ENCODE results near the gene DDA1.

DDA1 gene

DNA sequence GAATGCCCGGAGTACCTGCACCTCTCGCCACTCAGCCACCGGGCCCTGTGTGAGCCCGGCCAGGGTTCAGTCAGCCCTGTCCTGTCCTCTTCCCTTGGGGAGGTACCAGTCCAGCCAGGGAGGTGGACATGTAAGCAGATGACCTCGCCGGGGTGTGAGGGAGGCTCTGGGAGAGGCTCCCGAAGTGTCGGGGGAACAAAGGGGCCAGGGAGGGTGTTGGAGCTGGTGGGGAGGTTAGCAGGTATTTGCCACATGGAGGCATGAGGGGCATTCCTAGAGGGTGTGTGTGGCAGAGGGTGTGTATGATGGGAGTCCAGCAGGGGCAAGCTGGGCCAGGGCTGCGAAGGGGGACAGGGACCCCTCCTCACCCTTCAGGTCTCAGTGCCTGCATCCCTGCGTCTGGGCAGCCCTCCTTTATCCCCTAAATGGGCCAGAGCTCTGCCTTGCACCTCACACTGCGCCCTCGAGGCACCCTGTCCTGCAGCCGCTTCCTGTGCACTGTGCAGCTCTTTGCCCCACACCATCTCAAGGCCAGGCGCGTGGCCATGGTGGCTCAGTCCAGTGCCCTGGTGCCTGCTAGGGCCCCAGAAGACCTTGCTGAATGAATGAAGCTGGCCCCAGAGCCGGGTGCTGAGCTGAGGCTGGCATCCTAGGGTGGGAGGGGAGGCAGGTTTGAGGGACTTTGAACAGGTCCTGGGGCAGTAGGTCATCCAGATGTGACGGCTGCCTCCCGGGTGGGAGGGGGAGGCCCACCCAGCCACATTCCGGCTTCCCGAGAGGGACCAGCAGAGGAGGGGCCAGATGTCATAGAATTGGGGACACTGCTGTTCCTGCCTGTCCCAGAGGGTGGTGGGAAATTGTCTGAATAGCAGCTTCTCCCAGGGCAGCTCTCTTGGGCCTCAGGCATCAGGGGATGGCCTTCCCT is 3.1 kb downstream of the DDA1 start:
- no peak for DNase-seq

DNA sequence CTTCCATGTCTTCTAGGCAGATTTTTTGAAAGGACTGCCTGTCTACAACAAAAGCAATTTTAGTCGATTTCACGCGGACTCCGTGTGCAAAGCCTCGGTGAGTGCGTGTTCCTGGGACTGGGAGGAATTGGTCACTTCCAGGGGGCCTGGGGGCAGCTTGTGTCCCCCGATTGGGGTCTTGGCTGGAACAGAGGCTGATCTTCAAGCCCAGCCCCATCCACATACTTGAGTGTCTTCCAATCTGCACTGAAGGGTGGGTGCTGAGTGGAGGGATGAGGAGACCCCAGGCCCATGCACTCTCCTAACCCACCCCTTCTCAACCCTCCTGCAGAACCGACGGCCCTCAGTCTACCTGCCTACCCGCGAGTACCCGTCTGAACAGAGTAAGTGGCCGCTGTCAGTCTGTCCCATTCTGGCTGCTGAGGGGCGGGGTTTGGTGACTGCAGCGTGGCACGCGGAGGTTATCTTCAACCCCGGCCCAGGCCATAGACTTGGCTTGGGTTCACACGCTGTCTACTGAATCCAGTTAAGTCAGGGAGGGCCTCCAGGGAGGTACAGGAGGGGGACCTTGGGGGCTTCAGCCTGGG is 4.7 kb downstream of the DDA1 start:
- DNase-seq = no peak

GRCh38 chr19:17318966-17319365 is 9.6 kb downstream of the DDA1 start:
- DNase-seq = no peak

DNA sequence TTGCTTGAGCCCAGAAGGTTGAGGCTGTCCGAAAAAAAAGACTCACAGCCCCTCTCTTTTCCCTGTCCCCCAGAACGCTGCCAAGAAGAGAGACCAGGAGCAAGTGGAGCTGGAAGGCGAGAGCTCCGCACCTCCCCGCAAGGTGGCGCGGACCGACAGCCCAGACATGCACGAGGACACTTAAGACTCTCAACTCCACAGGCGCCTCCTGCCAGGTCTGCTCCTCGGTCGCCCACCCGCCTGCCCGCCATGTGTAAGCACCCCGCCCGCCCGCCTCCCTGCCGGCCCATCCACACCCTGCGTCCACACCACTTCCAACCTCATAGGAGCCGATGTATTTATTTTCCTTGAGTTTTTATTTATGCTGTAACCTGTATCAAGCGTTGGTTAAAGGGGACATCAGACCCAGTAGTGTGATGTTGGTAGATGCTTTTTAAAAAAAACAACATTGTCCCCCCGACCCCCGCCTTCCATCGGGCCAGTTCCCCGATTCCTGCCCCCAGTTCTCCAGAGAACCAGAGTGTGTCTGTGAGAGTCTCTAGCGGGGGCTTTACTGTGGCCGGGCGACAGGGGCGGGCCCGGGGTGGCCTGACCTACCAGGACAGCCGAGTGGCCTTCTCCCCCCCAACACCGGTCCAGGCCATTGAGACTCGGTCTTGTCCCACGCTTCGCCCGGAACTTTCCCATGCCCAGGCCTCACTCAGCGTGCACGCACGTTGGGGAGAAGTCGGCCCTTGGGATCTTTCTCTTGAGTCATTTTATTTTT is 10.3 kb downstream of the DDA1 start:
- DNase-seq = no peak

DNA sequence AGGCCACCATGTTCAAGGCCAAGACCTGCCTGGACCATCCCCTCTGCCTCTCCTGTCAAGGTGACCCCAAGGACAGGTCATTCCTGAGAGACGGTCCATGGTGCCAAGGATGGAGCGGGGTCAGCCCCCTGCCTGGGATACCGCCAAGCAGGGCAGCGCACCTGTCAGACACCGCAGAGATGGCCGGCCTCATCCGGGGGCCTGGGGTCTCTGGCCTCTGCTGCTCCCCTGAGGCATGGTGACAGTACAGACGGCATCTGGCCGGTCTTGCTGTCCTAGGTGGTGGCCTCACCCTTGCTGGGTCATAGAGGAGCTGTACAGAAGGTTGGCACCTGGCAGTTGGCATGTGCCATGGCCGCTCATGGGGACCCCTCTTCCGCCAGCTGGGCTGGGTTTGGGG is 11.1 kb downstream of the DDA1 start:
- no peak for DNase-seq

DNA sequence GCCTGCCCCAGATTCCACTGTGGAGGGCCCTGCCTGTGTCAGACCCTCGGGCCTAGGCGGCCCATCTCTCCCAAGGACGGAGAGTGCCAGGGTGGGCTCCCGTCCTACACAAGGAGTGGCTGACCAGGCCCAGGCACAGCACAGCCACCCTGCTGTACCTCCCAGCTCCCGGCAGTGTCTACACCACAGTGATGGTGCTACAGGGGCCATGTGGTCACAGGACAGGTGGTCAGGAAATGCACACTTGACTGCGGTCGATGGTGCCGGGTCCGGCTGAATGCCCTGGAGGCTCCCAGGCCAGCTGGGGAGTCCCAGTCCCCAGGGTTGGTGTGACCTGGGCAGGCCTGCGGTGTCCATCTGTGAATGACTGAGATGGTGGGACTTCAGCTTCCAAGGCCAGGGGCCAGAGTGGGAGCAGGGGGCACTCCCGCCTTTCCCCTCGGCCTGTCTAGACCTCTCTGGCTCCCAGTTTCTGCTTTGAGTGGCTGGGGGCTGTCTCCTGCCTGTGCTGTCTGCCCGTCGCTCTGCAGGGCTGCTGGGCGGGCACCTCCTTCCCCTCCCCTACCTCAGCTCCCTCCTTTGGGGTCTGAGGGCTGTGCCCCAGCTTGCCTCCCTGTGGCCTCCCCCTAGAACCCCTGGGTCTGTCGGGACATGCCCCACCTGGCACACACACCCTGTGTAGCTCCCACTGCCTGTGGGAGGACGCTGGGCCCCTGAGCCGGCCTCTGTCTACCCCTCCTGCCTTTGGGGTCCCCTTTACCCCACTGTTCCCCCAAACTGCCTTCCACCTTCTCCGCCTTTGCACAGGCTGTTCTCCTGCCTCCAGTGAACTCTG is 12.5 kb downstream of the DDA1 start:
- DNase-seq = no peak

GRCh38 chr19:17322854-17323253 is 13.5 kb downstream of the DDA1 start:
- DNase-seq = no peak

- no peak for DNase-seq
Measured at GRCh38 chr19:17323300-17323963, 14.1 kb downstream of the DDA1 start.

DNA sequence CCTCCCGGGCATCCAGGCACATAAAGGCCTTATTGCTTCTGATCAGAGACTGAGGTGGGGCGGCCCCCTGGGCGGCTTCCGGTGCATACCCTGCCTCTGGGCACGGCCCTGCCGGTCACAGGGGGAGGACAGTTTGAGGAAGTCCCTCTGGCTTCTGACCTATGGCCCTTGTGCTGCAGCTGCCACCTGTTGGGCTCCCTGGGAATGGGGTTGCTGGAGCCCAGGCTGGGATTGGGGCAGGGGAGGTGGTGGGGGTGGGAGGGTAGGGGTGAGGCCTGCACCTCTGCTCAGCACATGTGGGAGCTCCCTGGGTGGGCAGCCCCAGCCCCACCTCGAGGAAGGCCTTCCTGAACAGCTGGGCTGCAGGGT is 14.6 kb downstream of the DDA1 start:
- DNase-seq = no peak

GRCh38 chr19:17324357-17325114 is 15.2 kb downstream of the DDA1 start:
- DNase-seq = no peak

- DNase-seq = no peak
Measured at GRCh38 chr19:17325133-17325532, 15.8 kb downstream of the DDA1 start.

DNA sequence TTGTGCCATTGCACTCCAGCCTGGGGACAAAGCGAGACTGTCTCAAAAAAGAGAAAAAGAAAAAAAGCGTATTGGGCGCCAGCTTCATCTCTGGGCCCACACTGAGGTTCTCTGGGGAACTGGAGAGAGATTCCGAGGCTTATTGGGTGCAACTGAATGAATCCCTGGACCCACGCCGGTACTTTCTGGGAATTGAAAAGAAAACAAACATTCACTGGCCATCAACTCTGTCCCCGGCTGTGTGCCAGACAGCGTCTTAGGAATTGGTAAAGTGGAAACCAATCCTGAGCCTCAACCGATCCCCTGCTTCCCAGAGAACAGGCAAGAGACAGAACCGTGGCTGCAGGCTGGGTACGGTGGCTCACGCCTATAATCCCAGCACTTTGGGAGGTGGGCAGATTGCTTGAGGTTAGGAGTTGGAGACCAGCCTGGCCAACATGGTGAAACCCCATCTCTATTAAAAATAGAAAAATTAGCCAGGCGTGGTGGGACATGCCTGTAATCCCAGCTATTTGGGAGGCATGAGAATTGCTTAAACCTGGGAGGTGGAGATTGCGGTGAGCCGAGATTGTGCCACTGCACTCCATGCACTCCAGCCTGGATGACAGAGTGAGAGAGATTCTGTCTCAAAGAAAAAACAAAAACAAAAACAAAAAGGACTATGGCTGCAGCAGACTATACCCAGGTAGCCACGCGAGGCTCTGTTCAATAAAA is 16.7 kb downstream of the DDA1 start:
- DNase-seq = no peak

DNA sequence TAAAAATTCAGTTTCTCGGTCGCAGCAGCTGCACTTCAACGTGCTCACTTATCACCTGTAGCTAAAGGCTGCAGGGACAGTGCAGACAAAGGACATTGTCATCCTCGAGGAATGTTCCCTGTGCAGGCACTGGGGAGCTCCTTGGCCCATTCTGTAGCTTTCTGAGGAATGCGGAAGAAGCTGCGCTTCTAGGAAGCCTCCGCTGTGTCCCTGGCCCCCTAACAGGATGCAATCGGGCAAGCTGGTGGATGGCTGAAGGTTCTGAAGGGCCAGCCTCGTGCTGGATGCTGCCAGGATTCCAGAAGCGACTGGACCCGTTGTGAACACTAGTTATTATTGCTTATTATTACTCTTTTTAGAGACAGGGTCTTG is 17.2 kb downstream of the DDA1 start:
- no peak for DNase-seq

DNA sequence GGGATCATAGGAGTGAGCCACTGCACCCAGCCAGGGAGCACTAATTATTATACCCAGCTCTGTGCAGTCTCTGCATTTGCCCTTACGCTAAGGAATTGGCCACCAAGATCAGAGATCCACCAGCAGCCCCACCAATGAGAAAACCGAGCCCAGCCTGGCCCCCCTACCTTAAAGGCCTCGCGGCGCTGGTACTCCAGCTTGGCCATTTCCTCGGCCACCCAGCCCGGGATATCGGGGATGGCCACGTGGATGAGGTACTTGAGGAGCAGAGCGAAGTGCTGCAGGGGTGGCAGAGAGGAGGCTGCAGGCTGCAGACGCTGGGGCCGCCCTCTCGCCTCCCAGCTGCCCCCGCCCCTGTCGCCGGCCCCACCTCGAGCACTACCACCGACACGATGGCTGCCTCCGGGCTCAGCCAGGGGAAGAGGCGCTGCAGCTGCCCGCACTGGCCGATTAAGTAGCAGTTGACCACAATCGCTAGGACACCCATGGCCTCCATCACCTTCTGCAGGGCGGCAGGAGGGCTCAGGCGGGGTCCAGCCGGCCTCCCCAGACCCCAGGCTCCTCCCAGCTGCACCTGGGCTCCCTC is 17.8 kb downstream of the DDA1 start:
- no peak for DNase-seq

- DNase-seq = no peak
Measured at GRCh38 chr19:17327654-17328516, 18.5 kb downstream of the DDA1 start.

GRCh38 chr19:17328517-17329365 is 19.4 kb downstream of the DDA1 start:
- no peak for DNase-seq

- DNase-seq = no peak
Measured at GRCh38 chr19:17329366-17330261, 20.3 kb downstream of the DDA1 start.

Measured in KG1 (cell line).